Smooth muscle cell (in vitro differentiated cells): ENCODE measurements around the gene IFRD1. TPM values are rescaled to one million over a fixed set of nuclear protein-coding genes. Genes with fewer than 3 reads are reported as not detected.

Experiments
- DNase-seq: peaks from one replicate; lab custom pipeline; 2025; ENCODE audit not compliant: unreplicated experiment; lab: John Stamatoyannopoulos, UW
- H2AFZ ChIP-seq: fragments of 200-600 bp; sonication (generic); 2 replicates; pipeline ENCODE4 v1.6.0; 2016; ENCODE audit warnings: antibody characterized with exemption, low read depth, mild to moderate bottlenecking
- H3F3A ChIP-seq: fragments of 200-600 bp; sonication (generic); 2 replicates; pipeline ENCODE4 v1.6.0; 2017; ENCODE audit warnings: antibody characterized with exemption, low read depth
- H3K27ac ChIP-seq: fragments of 200-600 bp; sonication (generic); 2 replicates; pipeline ENCODE4 v1.5.1; 2016; ENCODE audit warnings: low read depth, mild to moderate bottlenecking
- H3K27me3 ChIP-seq: fragments of 200-600 bp; sonication (generic); 2 replicates; pipeline ENCODE4 v1.6.1; 2016; ENCODE audit warnings: low read depth, mild to moderate bottlenecking
- H3K36me3 ChIP-seq: fragments of 200-600 bp; sonication (generic); 2 replicates; pipeline ENCODE4 v1.5.1; 2016; ENCODE audit warnings: low read depth
- H3K4me1 ChIP-seq: fragments of 200-600 bp; sonication (generic); 2 replicates; pipeline ENCODE4 v1.5.1; 2016; ENCODE audit warnings: low read depth
- H3K4me2 ChIP-seq: fragments of 200-600 bp; sonication (generic); 2 replicates; pipeline ENCODE4 v1.6.0; 2016; ENCODE audit warnings: mild to moderate bottlenecking
- H3K4me3 ChIP-seq: fragments of 200-600 bp; sonication (generic); 2 replicates; pipeline ENCODE4 v1.5.1; 2016; ENCODE audit warnings: mild to moderate bottlenecking
- H3K79me2 ChIP-seq: fragments of 200-600 bp; sonication (generic); 2 replicates; pipeline ENCODE4 v1.6.0; 2016; ENCODE audit warnings: low read depth, mild to moderate bottlenecking
- H3K9ac ChIP-seq: fragments of 200-600 bp; sonication (generic); 2 replicates; pipeline ENCODE4 v1.6.0; 2016; ENCODE audit warnings: low read depth
- H3K9me3 ChIP-seq: fragments of 200-600 bp; sonication (generic); replicated peaks from 2 replicates; pipeline ENCODE4 v1.5.1; 2016; ENCODE audit warnings: low read depth
- H4K20me1 ChIP-seq: fragments of 200-600 bp; sonication (generic); 2 replicates; pipeline ENCODE4 v1.6.0; 2016; ENCODE audit warnings: low read depth
- CTCF ChIP-seq: fragments of 200-600 bp; sonication (generic); IDR thresholded peaks from 2 replicates; pipeline ENCODE4 v1.5.1; 2017; ENCODE audit warnings: borderline replicate concordance, mild to moderate bottlenecking, antibody characterized with exemption; ENCODE audit not compliant: insufficient read depth, poor library complexity, severe bottlenecking
- WGBS: methylation state at CpG from one replicate; pipeline ENCODE4 v1.1.7; 2016; ENCODE audit warnings: low lambda C conversion rate; 5-methylcytosine and 5-hydroxymethylcytosine counted together
- polyA plus RNA-seq: library from polyadenylated mRNA; unstranded; fragments of >200 nt; fragmentation: Nextera tagmentation; extraction: Ambion mirVana; gene quantifications from 2 replicates; pipeline ENCODE4 v1.2.1, GENCODE V29; 2016
- total RNA-seq: library from RNA; depleted of rRNA; stranded (reverse); fragments of >200 nt; gene quantifications from 2 replicates; pipeline ENCODE4 v1.2.3, GENCODE V29; 2014

The IFRD1 gene
- total and polyA plus RNA-seq, 2 experiments from 2014 or later: 70.5 to 150 TPM

DNA sequence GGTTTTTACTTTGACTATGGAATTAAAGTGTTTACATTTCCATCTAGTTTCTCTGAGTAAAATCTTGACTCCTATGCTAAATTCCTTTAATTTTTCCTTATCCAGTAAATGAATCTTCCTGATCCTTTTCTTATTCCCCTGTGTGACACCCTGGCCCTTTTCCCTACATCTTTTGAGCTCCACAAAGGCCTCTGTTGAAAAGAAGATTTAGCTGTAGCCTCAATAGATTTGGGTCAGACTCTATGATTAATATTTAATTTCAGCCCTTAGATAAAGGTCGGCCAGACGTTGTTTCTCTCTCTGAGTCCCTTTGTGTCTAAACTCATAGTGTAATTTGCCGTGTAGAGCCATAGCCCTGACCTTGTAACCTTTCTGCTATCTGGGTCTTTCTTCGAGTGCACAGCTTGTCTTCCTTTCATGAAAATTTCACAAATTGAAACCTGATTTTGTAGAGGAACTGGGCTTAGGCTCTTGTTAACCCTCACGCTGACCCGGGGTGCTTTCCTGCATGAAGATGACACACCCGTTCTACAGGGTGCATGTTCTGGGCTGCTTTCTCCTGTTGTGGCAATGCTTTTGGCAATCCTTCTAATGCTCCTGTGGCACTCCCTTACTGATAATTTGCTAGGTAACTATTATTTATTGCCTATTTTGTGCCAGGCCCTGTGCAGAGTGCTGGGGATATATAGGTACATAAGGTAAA, 51.7 kb downstream of the IFRD1 start:
- no peak for DNase-seq
- Histone ChIP-seq H3K27ac (no peak overlapping the region), H3K27me3 (no peaks in the 10 kb centered on the region), H3K4me3 (no peak overlapping the region), H3K4me2 (no peak overlapping the region), H3K36me3 (no peaks in the 10 kb centered on the region), H3K4me1 (no peaks in the 10 kb centered on the region), H3K9me3 (no peaks in the 10 kb centered on the region), H2AFZ (no peak overlapping the region), H3F3A (peaks cover 4% of the 10 kb centered on the region), H3K9ac (no peak overlapping the region), H3K79me2 (no peaks in the 10 kb centered on the region), H4K20me1 (no peaks in the 10 kb centered on the region)
- WGBS: 86% methylated on average over 7 of the region's 7 CpGs
- no peak for TF ChIP-seq CTCF

- Histone ChIP-seq H3K4me1 (no peaks in the 10 kb centered on the region), H3K4me2 (no peak overlapping the region), H3K79me2 (no peaks in the 10 kb centered on the region), H2AFZ (no peak overlapping the region), H3K36me3 (no peaks in the 10 kb centered on the region), H3K27me3 (no peaks in the 10 kb centered on the region), H3K9me3 (no peaks in the 10 kb centered on the region), H3F3A (peaks cover 4% of the 10 kb centered on the region), H3K4me3 (no peak overlapping the region), H3K9ac (no peak overlapping the region), H3K27ac (no peak overlapping the region), H4K20me1 (no peaks in the 10 kb centered on the region)
- WGBS: 86% methylated on average over 2 of the region's 2 CpGs
- DNase-seq: no peak
- no peak for TF ChIP-seq CTCF
Measured at GRCh38 chr7:112502700-112503099, 52.4 kb downstream of the IFRD1 start.

DNA sequence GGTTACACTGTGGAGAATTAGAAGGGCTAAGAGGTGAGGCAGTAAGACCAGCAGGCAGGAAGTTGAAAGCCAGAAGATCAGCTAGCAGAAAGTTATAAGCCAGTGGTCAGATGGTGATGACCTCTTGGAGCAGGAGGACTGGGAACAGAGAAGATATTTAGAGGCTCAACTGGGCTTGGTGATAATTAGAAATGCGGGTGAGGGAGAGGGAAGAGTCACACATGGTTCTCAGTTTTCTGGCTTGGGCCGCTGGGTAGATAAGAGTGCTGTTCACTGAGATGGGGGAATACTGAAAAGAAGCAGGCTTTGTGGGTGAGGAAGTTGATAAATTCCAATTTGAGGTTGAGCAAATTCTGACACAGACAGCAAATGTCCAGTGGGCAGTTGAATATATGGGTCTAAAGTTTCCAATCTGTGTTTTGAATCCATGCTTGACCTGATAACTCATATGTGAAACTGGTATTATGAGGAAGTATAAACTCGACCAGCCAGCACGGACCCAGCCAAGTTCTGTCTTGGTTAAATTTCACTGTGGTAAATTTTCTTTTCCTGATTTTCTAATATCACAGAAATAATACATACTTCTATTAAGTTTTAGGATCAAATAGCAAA, 53.2 kb downstream of the IFRD1 start:
- Histone ChIP-seq H3K4me3 (no peak overlapping the region), H3K36me3 (no peaks in the 10 kb centered on the region), H3K27ac (no peak overlapping the region), H2AFZ (no peak overlapping the region), H3K9me3 (no peaks in the 10 kb centered on the region), H3K9ac (no peak overlapping the region), H4K20me1 (no peaks in the 10 kb centered on the region), H3F3A (peaks cover 4% of the 10 kb centered on the region), H3K79me2 (no peaks in the 10 kb centered on the region), H3K27me3 (no peaks in the 10 kb centered on the region), H3K4me1 (no peaks in the 10 kb centered on the region), H3K4me2 (no peak overlapping the region)
- TF ChIP-seq CTCF: no peak
- 52% methylated on average over 4 of the region's 4 CpGs for WGBS
- no peak for DNase-seq
